Suprapubic skin (tissue), 3 donors: ENCODE data around the gene CNOT11.

Experiments
- CTCF ChIP-seq, 2 donors: fragments of 200-600 bp in 1 of 2; fragments of 450-650 bp in 1 of 2; sonication (generic) in 1 of 2; IDR thresholded peaks; one replicate each; pipeline ENCODE4 v1.5.1; 2016 to 2019; ENCODE audit warnings: antibody characterized with exemption in 2 of 2, mild to moderate bottlenecking in 1 of 2, moderate library complexity in 1 of 2
- POLR2A ChIP-seq, 2 donors: fragments of 450-650 bp; IDR thresholded peaks; one replicate each; pipeline ENCODE4 v1.6.1; 2017; ENCODE audit warnings: antibody characterized with exemption in 2 of 2, mild to moderate bottlenecking in 2 of 2, moderate library complexity in 2 of 2

DNA sequence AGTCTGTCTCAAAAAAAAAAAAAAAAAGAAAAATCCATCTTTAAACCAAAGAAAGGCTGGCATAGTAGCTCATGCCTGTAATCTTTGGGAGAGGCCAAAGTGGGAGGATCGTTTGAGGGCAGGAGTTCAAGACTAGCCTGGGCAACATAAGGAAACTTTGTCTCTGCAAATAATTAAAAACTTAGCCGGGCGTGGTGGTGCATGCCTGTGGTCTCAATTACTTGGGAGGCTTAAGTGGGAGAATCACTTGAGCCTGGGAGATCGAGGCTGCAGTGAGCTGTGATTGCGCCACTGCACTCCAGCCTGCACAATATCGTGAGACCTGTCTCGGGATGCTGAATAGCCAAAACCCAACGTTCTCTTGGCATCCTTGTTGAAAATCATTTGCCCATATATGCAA lies 6.1 kb downstream of the CNOT11 start:
- TF ChIP-seq POLR2A (IDR thresholded peaks at IDR 0.05) (no peak), CTCF (IDR thresholded peaks at IDR 0.05) (no peak)
